ENCODE measurements around the gene DHRS1. TPM values are rescaled to one million over a fixed set of nuclear protein-coding genes. Genes with fewer than 3 reads are reported as not detected.

Gene DHRS1
- total RNA-seq, 1 donor, result 31.0 TPM

GRCh38 chr14:24310646-24311604 lies 11.3 kb upstream of the DHRS1 start, which contains the start of gene LTB4R:
Gene LTB4R (plus strand): TSS chr14:24311502. CDS start chr14:24315652, 4,150 bp downstream.
- peak; percentile 64 to 84 (median 82) for DNase-seq (ENCODE audit: low read depth in 2 of 3, low spot score in 2 of 3)

- DNase-seq (ENCODE audit: low read depth in 2 of 3, low spot score in 2 of 3), result no peak
These were observed 10.7 kb upstream of the DHRS1 start for GRCh38 chr14:24310265-24310645.

DNA sequence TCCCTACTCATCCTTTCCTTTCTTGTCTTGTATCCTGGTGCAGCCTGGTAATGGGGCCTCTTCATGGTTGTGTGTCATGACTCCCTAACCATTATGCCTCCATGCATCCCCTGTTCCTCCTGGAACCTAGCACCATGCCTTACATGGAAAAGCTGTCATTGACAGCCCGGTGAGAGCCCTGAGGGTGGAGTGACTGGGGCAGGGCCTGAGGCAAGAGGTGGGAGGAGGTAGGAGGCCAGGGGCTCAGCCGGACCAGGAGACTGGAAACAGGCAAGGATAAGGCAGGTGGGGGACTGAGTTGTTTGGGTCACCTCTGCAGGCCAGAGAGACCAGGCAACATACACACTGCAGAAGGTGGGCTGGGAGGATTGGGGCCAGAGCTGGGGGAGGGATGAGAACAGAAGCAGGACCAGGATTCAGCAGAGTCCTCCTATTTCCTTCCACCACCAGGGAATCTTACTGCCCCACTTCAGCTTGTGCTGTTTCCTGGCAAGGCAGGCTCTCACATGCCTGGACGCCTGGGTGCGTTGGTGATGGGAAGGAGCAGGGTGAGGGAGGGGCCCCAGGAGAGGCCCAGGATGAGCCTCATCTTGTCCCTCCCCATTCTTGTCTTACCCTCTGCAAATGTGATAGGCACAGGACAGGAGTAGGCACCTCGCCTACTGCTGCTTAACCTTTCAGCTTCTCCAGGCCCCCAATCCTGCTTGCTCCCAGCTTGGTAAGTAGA lies 10.1 kb upstream of the DHRS1 start, which contains the start of gene LTB4R2:
LTB4R2 (plus strand) TSS at position 603 of the 727 bp plus-strand sequence. CDS start 525 bp downstream, outside the sequence.
- no peak for DNase-seq (ENCODE audit: low read depth in 2 of 3, low spot score in 2 of 3)

DNA sequence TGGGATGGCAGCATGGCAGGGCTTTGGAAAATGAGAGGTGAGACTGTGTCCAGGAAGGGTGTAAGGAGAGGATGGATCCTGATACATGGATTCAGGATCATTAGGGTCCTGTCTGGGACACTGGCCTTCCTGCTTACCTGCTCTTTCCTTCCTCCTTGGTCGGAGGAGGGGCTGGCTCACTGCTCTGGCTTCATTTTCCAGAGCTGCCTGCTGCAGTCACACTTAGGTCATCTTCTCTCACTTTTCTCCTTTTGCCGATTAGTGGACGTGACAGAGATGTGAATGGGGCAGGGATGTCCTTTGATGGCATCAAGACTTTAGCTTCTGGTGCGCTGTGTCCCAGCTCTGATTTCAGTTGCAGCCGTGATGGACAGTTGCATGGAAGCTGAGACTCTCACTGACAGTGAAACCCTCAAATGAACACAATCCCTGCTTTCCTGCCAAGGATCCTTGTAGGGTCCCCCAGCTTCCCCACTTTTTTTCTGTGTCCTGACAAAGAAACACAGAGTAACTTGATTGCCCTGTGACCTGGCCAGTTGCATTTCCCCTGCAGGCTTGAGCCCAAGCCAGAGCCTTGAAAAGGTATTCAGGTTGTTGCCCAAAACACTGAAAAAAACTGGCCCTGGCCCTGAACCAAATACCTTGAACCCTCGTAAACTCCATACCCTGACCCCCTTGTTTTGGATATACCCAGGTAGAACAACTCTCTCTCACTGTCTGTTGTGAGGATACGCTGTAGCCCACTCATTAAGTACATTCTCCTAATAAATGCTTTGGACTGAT lies 9.0 kb upstream of the DHRS1 start:
- no peak for DNase-seq (ENCODE audit: low read depth in 2 of 3, low spot score in 2 of 3)

DNA sequence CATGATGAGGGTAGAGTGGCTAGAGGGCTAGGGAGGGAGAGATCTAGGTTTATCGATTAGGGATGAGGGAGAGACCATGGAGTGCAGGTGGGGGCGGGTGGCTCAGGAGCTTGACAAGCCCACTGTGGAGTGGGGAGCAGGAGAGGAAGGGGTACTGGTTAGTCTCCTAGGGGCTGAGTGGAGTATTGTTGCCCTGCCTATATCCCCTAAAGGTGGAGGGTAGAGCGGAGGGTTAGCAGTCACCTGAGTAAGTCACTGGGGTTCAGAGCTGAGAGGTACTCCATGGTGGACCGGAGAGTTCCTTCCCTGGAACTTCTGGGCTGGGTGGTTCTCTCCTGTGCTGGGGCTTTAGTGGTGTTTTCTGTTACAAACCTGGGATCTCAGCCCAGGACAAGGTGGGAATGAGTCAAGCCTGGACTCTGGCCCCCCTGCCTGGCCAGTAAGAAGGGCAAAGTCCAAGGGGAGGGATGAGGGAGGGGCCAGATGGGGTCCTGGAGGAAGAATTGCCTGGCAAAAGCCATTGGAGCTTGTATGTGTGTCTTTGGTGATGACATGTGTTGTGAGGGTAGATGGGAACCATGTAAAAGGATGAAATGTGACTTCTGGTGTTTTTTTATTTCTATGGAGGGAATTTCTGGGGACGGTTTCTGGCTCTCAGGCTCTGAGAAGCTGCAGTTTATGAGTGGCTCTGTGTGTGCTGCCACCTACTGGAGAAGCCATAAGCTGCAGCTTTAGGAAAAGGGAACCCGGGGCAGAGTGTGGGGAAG lies 8.2 kb upstream of the DHRS1 start, which contains the start of gene CIDEB:
CIDEB (minus strand) TSS at position 403 of the 767 bp plus-strand sequence; CDS start at position 284, 119 bp downstream.
- DNase-seq (ENCODE audit: low read depth in 2 of 3, low spot score in 2 of 3), result peak in 2 of 3 donors; percentile 57 to 74

GRCh38 chr14:24307156-24307574 lies 7.6 kb upstream of the DHRS1 start:
- no peak for DNase-seq (ENCODE audit: low read depth in 2 of 3, low spot score in 2 of 3)

DNA sequence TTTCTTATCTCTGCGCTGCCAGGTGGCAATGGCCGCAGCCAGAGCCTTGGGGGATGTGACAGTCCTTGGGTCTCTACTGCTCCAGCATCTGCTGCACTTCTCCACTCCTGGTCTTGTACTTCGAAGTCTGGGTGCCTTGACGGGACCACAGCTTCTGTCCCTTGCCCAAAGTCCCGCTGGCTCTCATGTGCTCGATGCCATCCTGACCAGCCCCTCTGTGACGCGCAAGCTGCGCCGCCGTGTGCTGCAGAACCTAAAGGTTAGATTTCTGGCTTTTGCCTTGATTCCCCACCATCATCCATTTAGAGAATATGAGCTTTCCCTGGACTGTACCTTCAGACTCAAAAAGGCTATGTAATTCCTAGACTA lies 4.4 kb upstream of the DHRS1 start:
- DNase-seq (ENCODE audit: low read depth in 2 of 3, low spot score in 2 of 3), result no peak

GRCh38 chr14:24300326-24300980 lies 873 bp upstream of the DHRS1 start:
- no peak for DNase-seq (ENCODE audit: low read depth in 2 of 3, low spot score in 2 of 3)

- peak in 1 of 3 donors; percentile 28 for DNase-seq (ENCODE audit: low read depth in 2 of 3, low spot score in 2 of 3)
These were observed 707 bp downstream of the DHRS1 start for GRCh38 chr14:24298892-24299254.

DNA sequence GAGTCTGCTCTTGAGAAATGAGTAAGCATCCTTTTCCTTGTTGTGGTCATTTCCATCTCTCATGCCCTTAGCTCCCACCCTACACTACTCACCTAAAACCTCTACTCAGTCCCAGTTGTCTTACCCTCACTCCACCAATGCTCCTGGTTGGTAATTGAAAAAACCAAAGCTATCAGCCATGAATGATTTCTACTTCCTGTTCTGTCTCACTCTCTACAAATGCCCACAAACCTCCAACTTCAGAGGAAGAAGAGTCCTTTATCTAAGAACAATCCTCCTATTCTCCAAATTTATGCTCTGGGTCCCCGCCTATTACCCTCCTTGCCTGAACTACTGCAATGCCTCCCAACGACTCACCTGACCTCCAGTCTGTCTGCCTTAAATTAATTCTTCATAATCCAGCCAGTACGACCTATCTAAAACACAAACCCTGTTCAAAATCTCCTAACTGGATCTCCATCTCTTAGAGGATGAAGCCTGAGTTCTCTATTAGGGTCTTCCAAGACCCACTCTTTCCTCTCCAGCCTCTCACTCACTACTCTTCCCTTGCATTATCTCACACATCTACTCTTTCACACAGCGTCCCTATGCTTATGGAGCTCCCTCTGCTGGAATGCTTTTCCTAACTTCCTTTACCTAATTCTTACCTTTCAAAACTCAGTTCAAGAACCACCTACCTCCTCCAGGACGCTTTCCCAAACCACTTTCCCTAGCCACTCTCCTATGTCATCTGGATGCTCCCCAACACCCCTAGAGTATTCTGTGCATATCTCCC lies 2.2 kb downstream of the DHRS1 start:
- no peak for DNase-seq (ENCODE audit: low read depth in 2 of 3, low spot score in 2 of 3)

- DNase-seq (ENCODE audit: low read depth in 2 of 3, low spot score in 2 of 3), result peak in 2 of 3 donors; percentile 86 to 91
These were observed 3.0 kb downstream of the DHRS1 start for GRCh38 chr14:24296341-24297157.

DNA sequence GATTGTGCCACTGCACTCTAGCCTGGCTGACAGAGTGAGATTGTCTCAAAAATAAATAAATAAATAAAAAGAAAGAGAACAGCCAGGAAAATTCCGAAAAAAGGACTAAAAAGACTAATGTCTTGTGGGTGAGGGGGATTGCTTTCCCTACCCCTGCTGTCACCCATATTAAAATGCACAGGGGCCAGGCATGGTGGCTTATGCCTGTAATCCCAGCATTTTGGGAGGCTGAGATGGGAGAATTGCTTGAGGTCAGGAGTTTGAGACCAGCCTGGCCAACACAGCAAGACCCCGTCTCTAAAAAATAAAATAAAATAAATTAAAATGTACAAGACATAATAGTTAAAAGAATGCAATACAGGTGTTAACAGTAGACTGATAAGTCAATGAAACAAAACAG lies 6.1 kb downstream of the DHRS1 start:
- no peak for DNase-seq (ENCODE audit: low read depth in 2 of 3, low spot score in 2 of 3)

DNA sequence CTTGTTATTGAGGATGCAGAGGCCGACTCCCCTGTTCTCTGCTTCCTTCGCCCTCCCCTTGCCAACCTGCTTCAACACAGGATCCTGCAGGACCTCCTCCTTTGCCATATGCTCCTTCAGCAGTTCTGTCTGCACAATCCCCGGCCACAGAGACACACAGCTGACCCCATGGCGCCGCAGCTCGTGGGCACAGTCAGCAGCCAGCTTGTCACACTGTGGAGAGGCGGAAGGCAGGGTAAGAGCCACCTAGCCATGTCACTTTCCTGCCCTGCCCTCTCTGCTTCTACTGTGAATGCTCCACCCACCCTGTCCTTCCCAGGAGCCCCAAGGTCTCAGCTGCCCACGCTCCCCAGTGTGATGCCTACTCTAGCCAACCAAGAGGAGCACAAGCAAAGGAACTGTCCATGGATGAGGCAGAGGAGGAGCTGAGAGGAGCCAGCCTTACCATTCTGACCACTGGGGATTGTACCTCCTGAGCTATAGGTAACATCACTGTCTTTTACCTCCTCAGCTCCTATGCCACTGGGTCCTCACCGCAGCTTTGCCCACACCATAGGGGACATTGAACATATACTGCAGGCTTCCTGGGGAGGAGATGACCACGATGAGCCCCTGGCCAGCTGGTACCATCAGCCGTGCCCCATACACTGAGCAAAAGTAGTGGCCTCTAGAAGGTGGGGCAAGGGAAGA lies 7.3 kb downstream of the DHRS1 start:
- no peak for DNase-seq (ENCODE audit: low read depth in 2 of 3, low spot score in 2 of 3)

GRCh38 chr14:24291446-24292117 lies 8.0 kb downstream of the DHRS1 start:
- no peak for DNase-seq (ENCODE audit: low read depth in 2 of 3, low spot score in 2 of 3)

DNA sequence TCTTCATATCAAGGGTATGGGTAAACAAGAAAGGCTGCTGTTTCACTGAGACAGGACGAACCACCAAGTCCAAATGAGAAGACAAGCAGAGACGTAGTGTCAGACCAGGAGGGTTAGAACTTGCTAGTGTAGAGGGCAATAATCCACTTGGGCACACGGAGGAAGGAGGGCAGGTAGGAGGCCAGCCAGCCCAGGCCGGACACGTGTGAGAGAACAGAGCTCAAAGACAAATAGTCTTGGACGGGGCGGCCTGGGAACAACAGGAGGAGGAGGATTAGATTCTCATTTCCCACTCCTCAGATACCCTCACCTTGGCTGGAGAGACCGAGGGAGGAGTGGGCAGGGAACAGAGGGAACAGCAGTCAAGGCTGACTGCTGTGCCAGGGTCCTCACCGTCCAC lies 8.8 kb downstream of the DHRS1 start:
- DNase-seq (ENCODE audit: low read depth in 2 of 3, low spot score in 2 of 3), result no peak

DNA sequence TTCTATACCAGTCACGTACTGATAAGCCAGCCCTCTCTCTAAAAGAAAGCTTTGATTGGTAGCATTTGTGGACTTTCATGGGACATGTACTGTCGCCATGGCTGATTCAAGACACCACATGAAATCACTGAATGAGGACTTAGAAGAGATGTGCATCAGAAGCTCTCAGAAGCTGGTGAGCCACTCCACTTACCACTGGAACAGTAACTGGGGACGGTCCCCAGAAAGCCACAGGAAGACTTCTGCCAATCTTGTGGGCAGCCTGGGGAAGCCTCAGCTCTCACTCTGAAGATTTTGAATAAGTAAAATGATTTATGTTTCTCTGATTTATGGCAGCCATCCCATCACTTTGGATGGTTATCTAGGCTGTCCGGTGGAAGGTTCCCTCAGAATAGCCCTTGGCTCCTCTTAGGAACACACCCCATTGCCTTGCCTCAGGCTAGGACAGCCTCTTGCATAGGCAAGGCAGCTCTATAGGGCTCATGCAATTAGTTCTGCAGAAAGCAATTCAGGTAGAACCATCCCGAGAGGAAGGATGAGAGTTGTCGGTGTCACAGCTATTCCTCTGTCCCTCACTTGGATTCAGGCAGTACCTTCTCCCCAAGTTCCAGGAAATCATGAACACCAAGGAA lies 9.8 kb downstream of the DHRS1 start:
- no peak for DNase-seq (ENCODE audit: low read depth in 2 of 3, low spot score in 2 of 3)
